HG02571 (cell line): ENCODE measurements around the gene SLC38A2.

ENCODE experiments used
- ATAC-seq: cut with Tn5 transposase; IDR thresholded peaks from one replicate; pipeline ENCODE4 v1.9.1; 2021; ENCODE audit warnings: mild to moderate bottlenecking, moderate library complexity; ENCODE audit not compliant: unreplicated experiment

The SLC38A2 gene

GRCh38 chr12:46362895-46363581 is 9.5 kb downstream of the SLC38A2 start:
- ATAC-seq: no peak

GRCh38 chr12:46361667-46362034 is 10.9 kb downstream of the SLC38A2 start:
- ATAC-seq: no peak

GRCh38 chr12:46360908-46361666 is 11.5 kb downstream of the SLC38A2 start:
- ATAC-seq: no peak

- no peak for ATAC-seq
Measured at GRCh38 chr12:46360370-46360769, 12.2 kb downstream of the SLC38A2 start.

- ATAC-seq: no peak
Measured at GRCh38 chr12:46359667-46360280, 12.8 kb downstream of the SLC38A2 start.

GRCh38 chr12:46358791-46359666 is 13.5 kb downstream of the SLC38A2 start:
- no peak for ATAC-seq

GRCh38 chr12:46358325-46358700 is 14.3 kb downstream of the SLC38A2 start:
- ATAC-seq: no peak

GRCh38 chr12:46357438-46358324 is 14.9 kb downstream of the SLC38A2 start:
- no peak for ATAC-seq

GRCh38 chr12:46356655-46357437 is 15.7 kb downstream of the SLC38A2 start:
- no peak for ATAC-seq

- ATAC-seq: no peak
Measured at GRCh38 chr12:46354802-46355199, 17.8 kb downstream of the SLC38A2 start.

- no peak for ATAC-seq
Measured at GRCh38 chr12:46354111-46354801, 18.3 kb downstream of the SLC38A2 start.

- no peak for ATAC-seq
Measured at GRCh38 chr12:46351886-46352650, 20.5 kb downstream of the SLC38A2 start.

- ATAC-seq: no peak
Measured at GRCh38 chr12:46351138-46351537, 21.4 kb downstream of the SLC38A2 start.

GRCh38 chr12:46349253-46349652 is 23.3 kb downstream of the SLC38A2 start:
- no peak for ATAC-seq

- ATAC-seq: no peak
Measured at GRCh38 chr12:46343118-46343852, 29.3 kb downstream of the SLC38A2 start.

- ATAC-seq: no peak
Measured at GRCh38 chr12:46342562-46343033, 30.0 kb downstream of the SLC38A2 start.

GRCh38 chr12:46339051-46339450 is 33.5 kb downstream of the SLC38A2 start:
- no peak for ATAC-seq
